IMR-90 (cell line): ENCODE data around the gene USP6NL. TPM values are rescaled to one million over a fixed set of nuclear protein-coding genes. Genes with fewer than 3 reads are reported as not detected.

Experiments
- ATAC-seq: fragments of 200-7000 bp; cut with Tn5 transposase; 2 replicates; pipeline ENCODE4 v1.9.1; 2020; ENCODE audit warnings: low read depth, mild to moderate bottlenecking, moderate library complexity
- BruUV-seq: library from RNA; stranded (reverse); fragments of 400-500 nt; replicated peaks from 2 replicates; lab custom pipeline; 2021; lab: Mats Ljungman, UMichigan
- CTCF ChIA-PET: fragments of 300-600 bp; formaldehyde crosslinking; extraction: SDS; loops from one replicate; lab custom pipeline; 2021; ENCODE audit warnings: antibody characterized with exemption; lab: Yijun Ruan, JAX
- POLR2A ChIA-PET: fragments of 300-600 bp; sonication (Branson Sonifier 250); formaldehyde crosslinking; loops from one replicate; lab custom pipeline; 2022; ENCODE audit warnings: antibody characterized with exemption; ENCODE audit not compliant: unreplicated experiment; lab: Charles Lee
- DNase-seq: peaks from one replicate; pipeline ENCODE4 v3.0.0; 2013
- H2AFZ ChIP-seq: replicated peaks from 2 replicates; pipeline ENCODE3; 2013; ENCODE audit warnings: low read length, mild to moderate bottlenecking; ENCODE audit not compliant: poor library complexity
- H2AK5ac ChIP-seq: 2 replicates; pipeline ENCODE4 v1.6.1; 2013; ENCODE audit warnings: low read depth, low read length, inconsistent platforms
- H2AK9ac ChIP-seq: replicated peaks from 2 replicates; pipeline ENCODE3; 2013; ENCODE audit warnings: mild to moderate bottlenecking, low read depth, low read length, moderate library complexity; ENCODE audit not compliant: poor library complexity
- H2BK120ac ChIP-seq: 2 replicates; pipeline ENCODE4 v1.6.1; 2013; ENCODE audit warnings: low read depth, low read length, inconsistent platforms
- H2BK15ac ChIP-seq: 3 replicates; pipeline ENCODE4 v1.6.1; 2013; ENCODE audit warnings: low read depth, low read length, inconsistent platforms
- H2BK20ac ChIP-seq: 2 replicates; pipeline ENCODE4 v1.6.1; 2013; ENCODE audit warnings: low read depth, mild to moderate bottlenecking, inconsistent platforms, low read length, moderate library complexity
- H2BK5ac ChIP-seq: 2 replicates; pipeline ENCODE4 v1.6.1; 2013; ENCODE audit warnings: mild to moderate bottlenecking, low read depth, low read length, inconsistent platforms; ENCODE audit not compliant: poor library complexity, severe bottlenecking
- H3K14ac ChIP-seq: replicated peaks from 2 replicates; pipeline ENCODE4 v1.6.1; 2013; ENCODE audit warnings: low read depth, low read length, inconsistent platforms
- H3K18ac ChIP-seq: 2 replicates; pipeline ENCODE4 v1.6.1; 2013; ENCODE audit warnings: low read depth, low read length, control low read depth
- H3K23ac ChIP-seq: 2 replicates; pipeline ENCODE4 v1.6.1; 2013; ENCODE audit warnings: low read depth, low read length, inconsistent platforms
- H3K27ac ChIP-seq: 2 replicates; pipeline ENCODE4 v1.5.1; 2013; ENCODE audit warnings: mild to moderate bottlenecking, control low read depth, low read length; ENCODE audit not compliant: insufficient read depth
- H3K27me3 ChIP-seq: 2 replicates; pipeline ENCODE4 v1.6.1; 2013; ENCODE audit warnings: low read length; ENCODE audit not compliant: control insufficient read depth, insufficient read depth
- H3K36me3 ChIP-seq: 2 replicates; pipeline ENCODE4 v1.6.1; 2013; ENCODE audit warnings: low read length, mixed read lengths; ENCODE audit not compliant: control insufficient read depth, insufficient read depth
- H3K4ac ChIP-seq: 2 replicates; pipeline ENCODE4 v1.6.1; 2013; ENCODE audit warnings: low read depth, low read length, inconsistent platforms
- H3K4me1 ChIP-seq: 2 replicates; pipeline ENCODE4 v1.6.1; 2013; ENCODE audit warnings: low read length, mixed read lengths; ENCODE audit not compliant: control insufficient read depth, insufficient read depth
- H3K4me2 ChIP-seq: 2 replicates; pipeline ENCODE4 v1.6.1; 2013; ENCODE audit warnings: low read depth, mild to moderate bottlenecking, control low read depth, low read length, moderate library complexity
- H3K4me3 ChIP-seq: 2 replicates; pipeline ENCODE4 v1.5.1; 2013; ENCODE audit warnings: low read depth, mild to moderate bottlenecking, control low read depth, low read length, moderate library complexity; ENCODE audit not compliant: insufficient read depth
- H3K56ac ChIP-seq: 2 replicates; pipeline ENCODE4 v1.6.1; 2013; ENCODE audit warnings: low read length, inconsistent platforms; ENCODE audit not compliant: insufficient read depth; ENCODE audit errors: extremely low read depth
- H3K79me1 ChIP-seq, 2 experiments: 2 replicates each; pipeline ENCODE4 v1.6.1; 2013; ENCODE audit warnings: low read length in 2 of 2, inconsistent platforms in 1 of 2, low read depth in 1 of 2
- H3K9ac ChIP-seq: 2 replicates; pipeline ENCODE4 v1.6.1; 2013; ENCODE audit warnings: low read depth, low read length, control low read depth
- H3K9me1 ChIP-seq: 2 replicates; pipeline ENCODE4 v1.6.1; 2013; ENCODE audit warnings: low read length, inconsistent platforms; ENCODE audit not compliant: insufficient read depth
- H3K9me3 ChIP-seq: 2 replicates; pipeline ENCODE4 v1.6.1; 2013; ENCODE audit warnings: low read length; ENCODE audit not compliant: control insufficient read depth, insufficient read depth
- H4K20me1 ChIP-seq: 2 replicates; pipeline ENCODE4 v1.6.1; 2013; ENCODE audit warnings: low read length, inconsistent platforms; ENCODE audit not compliant: insufficient read depth
- H4K5ac ChIP-seq: 2 replicates; pipeline ENCODE4 v1.6.1; 2013; ENCODE audit warnings: mild to moderate bottlenecking, low read depth, low read length, control low read depth
- H4K8ac ChIP-seq, 2 experiments: 2 replicates each; pipeline ENCODE4 v1.6.1; 2013; ENCODE audit warnings: low read depth in 2 of 2, low read length in 2 of 2, control low read depth in 1 of 2, inconsistent platforms in 1 of 2
- H4K91ac ChIP-seq: 2 replicates; pipeline ENCODE4 v1.6.1; 2013; ENCODE audit warnings: low read depth, low read length, inconsistent platforms; ENCODE audit not compliant: insufficient read depth
- BHLHE40 ChIP-seq: fragments of 150-350 bp; IDR thresholded peaks from 2 replicates; pipeline ENCODE4 v1.6.1; 2016; ENCODE audit warnings: mild to moderate bottlenecking, low read depth, low read length
- CEBPB ChIP-seq: IDR thresholded peaks from 2 replicates; pipeline ENCODE4 v1.6.1; 2012; ENCODE audit warnings: low read depth, low read length, improper control_type of control experiment
- CHD1 ChIP-seq: IDR thresholded peaks from 2 replicates; pipeline ENCODE4 v1.6.1; 2012; ENCODE audit warnings: low read depth, low read length, improper control_type of control experiment
- FOS ChIP-seq: fragments of 150-350 bp; IDR thresholded peaks from 2 replicates; pipeline ENCODE4 v1.6.1; 2016; ENCODE audit warnings: low read depth, low read length
- MAFK ChIP-seq: IDR thresholded peaks from 2 replicates; pipeline ENCODE4 v1.6.1; 2012; ENCODE audit warnings: low read depth, low read length, improper control_type of control experiment
- MAZ ChIP-seq: IDR thresholded peaks from 2 replicates; pipeline ENCODE4 v1.6.1; 2012; ENCODE audit warnings: low read depth, mild to moderate bottlenecking, low read length, improper control_type of control experiment, moderate library complexity, borderline replicate concordance
- MXI1 ChIP-seq: IDR thresholded peaks from 2 replicates; pipeline ENCODE4 v1.6.1; 2012; ENCODE audit warnings: low read depth, mild to moderate bottlenecking, low read length, moderate library complexity, borderline replicate concordance
- NFE2L2 ChIP-seq: fragments of 150-350 bp; IDR thresholded peaks from 2 replicates; pipeline ENCODE4 v1.6.1; 2016; ENCODE audit warnings: low read depth, mild to moderate bottlenecking, low read length
- POLR2A ChIP-seq: IDR thresholded peaks from 2 replicates; pipeline ENCODE4 v1.6.1; 2012; ENCODE audit warnings: mild to moderate bottlenecking, low read depth, low read length
- RAD21 ChIP-seq: IDR thresholded peaks from 2 replicates; pipeline ENCODE4 v1.6.1; 2012; ENCODE audit warnings: low read length, improper control_type of control experiment
- RCOR1 ChIP-seq: IDR thresholded peaks from 2 replicates; pipeline ENCODE4 v1.6.1; 2012; ENCODE audit warnings: mild to moderate bottlenecking, low read length, improper control_type of control experiment; ENCODE audit not compliant: insufficient replicate concordance
- RFX5 ChIP-seq: IDR thresholded peaks from 2 replicates; pipeline ENCODE4 v1.8.0; 2012; ENCODE audit warnings: low read depth, mild to moderate bottlenecking, low read length, moderate library complexity
- SMC3 ChIP-seq: fragments of 150-350 bp; IDR thresholded peaks from 2 replicates; pipeline ENCODE4 v1.6.1; 2016; ENCODE audit warnings: low read depth, mild to moderate bottlenecking, antibody characterized with exemption, low read length, moderate library complexity
- WGBS, 2 experiments: methylation state at CpG; one replicate each; pipeline versions ENCODE4 v1.1.5 to v1.1.7; 2013; ENCODE audit warnings: missing lambda C conversion rate in 2 of 2; ENCODE audit not compliant: insufficient read length in 1 of 2; ENCODE audit errors: extremely low coverage in 2 of 2; 5-methylcytosine and 5-hydroxymethylcytosine counted together
- dilution Hi-C: fragments of 300-500 bp; cut with HindIII; formaldehyde crosslinking; loops from one replicate; pipeline ENCODE4 v1.14.3; 2018; ENCODE audit warnings: low sequenced_read_pairs; ENCODE audit not compliant: unreplicated experiment
- in situ Hi-C: fragments of 300-500 bp; cut with MboI; formaldehyde crosslinking; loops from 3 replicates; pipeline ENCODE4 v1.14.3; 2019; ENCODE audit warnings: low sequenced_read_pairs, inconsistent platforms, mixed read lengths
- intact Hi-C: fragments of 100-400 bp; cut with micrococcal nuclease; formaldehyde crosslinking; loops from 2 replicates; pipeline ENCODE4 v1.10.0; 2022
- polyA plus RNA-seq, 3 experiments: library from polyadenylated mRNA; depleted of rRNA; stranded (reverse); fragments of >200 nt; gene quantifications; 2 replicates each; pipeline ENCODE4 v1.2.3, GENCODE V29; 2012; ENCODE audit warnings: low replicate concordance in 1 of 3
- total RNA-seq: library from RNA; depleted of rRNA; stranded (reverse); fragments of >200 nt; gene quantifications from 2 replicates; pipeline ENCODE4 v1.2.3, GENCODE V29; 2012
- TF ChIP-seq, protein P1 (sequence below): fragments of 150-350 bp; IDR thresholded peaks from 2 replicates; pipeline ENCODE4 v1.6.1; 2016; ENCODE audit warnings: low read depth, mild to moderate bottlenecking, low read length, moderate library complexity, borderline replicate concordance
- TF ChIP-seq, protein P2 (sequence below): fragments of 150-350 bp; IDR thresholded peaks from 2 replicates; pipeline ENCODE4 v1.6.1; 2017; ENCODE audit warnings: mild to moderate bottlenecking, antibody characterized with exemption, low read length, low read depth
- TF ChIP-seq, protein P3 (sequence below): conservative IDR thresholded peaks from 2 replicates; pipeline ENCODE4 v1.5.1; 2012; ENCODE audit warnings: mild to moderate bottlenecking, low read depth, low read length, improper control_type of control experiment

The USP6NL gene
- total and polyA plus RNA-seq, 2 of the 4 experiments (the other 2 are of a cell fraction): 7.8 to 9.1 TPM

DNA sequence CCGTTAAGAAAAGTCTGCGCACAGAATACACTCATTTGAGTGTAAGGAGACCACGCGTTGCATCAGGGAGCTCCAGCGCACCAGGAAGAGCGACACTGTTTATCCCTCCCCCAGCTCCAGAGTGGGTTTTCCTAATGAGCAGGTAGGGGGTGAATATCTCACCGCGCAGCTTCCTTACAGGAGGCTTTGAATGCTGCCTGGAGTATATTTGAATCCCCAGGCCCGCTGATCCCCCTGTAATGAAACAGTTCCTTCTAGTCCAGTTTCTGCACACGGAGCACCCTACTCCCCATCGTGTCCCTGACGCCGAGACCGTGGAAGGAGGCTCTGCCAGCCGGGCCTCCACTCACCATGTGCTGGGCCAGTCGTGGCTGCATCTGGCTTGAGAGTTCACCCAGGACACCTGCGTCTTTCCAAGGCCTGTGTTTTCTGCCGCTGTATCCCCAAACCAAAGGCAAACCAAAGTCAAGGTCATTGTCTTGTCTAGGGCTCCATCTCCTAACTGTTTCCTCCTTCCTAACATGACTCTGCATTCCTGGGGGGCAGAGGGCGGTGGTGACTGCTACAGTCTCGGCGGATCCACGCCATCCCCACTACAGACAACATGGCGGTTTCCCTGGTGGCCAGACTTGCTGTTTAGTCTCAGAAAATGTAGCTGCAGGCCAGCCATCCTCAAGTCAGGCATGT is 167.8 kb downstream of the USP6NL start:
- no peaks in the 10 kb centered on the region for H3K36me3 ChIP-seq
- H4K91ac ChIP-seq: no peak overlapping the region
- ChIA-PET POLR2A (no interaction called here), CTCF (interaction anchor here (0.5 kb wide), 1 partner anchor 457 kb away, joined by 4 read pairs; no protein-coding TSS in a partner anchor)
- no peaks in the 10 kb centered on the region for H3K9me3 ChIP-seq
- TF ChIP-seq CEBPB: no peak
- TF ChIP-seq RAD21: no peak
- TF ChIP-seq, protein P1, sequence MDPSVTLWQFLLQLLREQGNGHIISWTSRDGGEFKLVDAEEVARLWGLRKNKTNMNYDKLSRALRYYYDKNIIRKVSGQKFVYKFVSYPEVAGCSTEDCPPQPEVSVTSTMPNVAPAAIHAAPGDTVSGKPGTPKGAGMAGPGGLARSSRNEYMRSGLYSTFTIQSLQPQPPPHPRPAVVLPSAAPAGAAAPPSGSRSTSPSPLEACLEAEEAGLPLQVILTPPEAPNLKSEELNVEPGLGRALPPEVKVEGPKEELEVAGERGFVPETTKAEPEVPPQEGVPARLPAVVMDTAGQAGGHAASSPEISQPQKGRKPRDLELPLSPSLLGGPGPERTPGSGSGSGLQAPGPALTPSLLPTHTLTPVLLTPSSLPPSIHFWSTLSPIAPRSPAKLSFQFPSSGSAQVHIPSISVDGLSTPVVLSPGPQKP: no peak
- TF ChIP-seq SMC3: no peak
- TF ChIP-seq FOS: no peak
- TF ChIP-seq, protein P2, sequence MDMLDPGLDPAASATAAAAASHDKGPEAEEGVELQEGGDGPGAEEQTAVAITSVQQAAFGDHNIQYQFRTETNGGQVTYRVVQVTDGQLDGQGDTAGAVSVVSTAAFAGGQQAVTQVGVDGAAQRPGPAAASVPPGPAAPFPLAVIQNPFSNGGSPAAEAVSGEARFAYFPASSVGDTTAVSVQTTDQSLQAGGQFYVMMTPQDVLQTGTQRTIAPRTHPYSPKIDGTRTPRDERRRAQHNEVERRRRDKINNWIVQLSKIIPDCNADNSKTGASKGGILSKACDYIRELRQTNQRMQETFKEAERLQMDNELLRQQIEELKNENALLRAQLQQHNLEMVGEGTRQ: no peak
- no peak for TF ChIP-seq MAZ
- no peak for TF ChIP-seq CHD1
- no peak for TF ChIP-seq NFE2L2
- no peak for TF ChIP-seq RCOR1
- no peak for TF ChIP-seq BHLHE40
- TF ChIP-seq MXI1: no peak
- TF ChIP-seq RFX5: no peak
- TF ChIP-seq, protein P3, sequence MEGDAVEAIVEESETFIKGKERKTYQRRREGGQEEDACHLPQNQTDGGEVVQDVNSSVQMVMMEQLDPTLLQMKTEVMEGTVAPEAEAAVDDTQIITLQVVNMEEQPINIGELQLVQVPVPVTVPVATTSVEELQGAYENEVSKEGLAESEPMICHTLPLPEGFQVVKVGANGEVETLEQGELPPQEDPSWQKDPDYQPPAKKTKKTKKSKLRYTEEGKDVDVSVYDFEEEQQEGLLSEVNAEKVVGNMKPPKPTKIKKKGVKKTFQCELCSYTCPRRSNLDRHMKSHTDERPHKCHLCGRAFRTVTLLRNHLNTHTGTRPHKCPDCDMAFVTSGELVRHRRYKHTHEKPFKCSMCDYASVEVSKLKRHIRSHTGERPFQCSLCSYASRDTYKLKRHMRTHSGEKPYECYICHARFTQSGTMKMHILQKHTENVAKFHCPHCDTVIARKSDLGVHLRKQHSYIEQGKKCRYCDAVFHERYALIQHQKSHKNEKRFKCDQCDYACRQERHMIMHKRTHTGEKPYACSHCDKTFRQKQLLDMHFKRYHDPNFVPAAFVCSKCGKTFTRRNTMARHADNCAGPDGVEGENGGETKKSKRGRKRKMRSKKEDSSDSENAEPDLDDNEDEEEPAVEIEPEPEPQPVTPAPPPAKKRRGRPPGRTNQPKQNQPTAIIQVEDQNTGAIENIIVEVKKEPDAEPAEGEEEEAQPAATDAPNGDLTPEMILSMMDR: no peak
- no peak for TF ChIP-seq POLR2A
- TF ChIP-seq MAFK: no peak
- intact Hi-C loops: no loop called here
- H3K79me1 ChIP-seq: no peaks in the 10 kb centered on the region
- DNase-seq (no peak), ATAC-seq (no peak)
- no TSS peak for BruUV-seq
- no peak overlapping the region for H3K18ac ChIP-seq
- H3K27me3 ChIP-seq: peaks cover 7% of the 10 kb centered on the region; the same call in 1 of the 2 replicates
- H2AFZ ChIP-seq: no peak overlapping the region
- H2AK9ac ChIP-seq: no peak overlapping the region
- in situ Hi-C loops: no loop called here
- H3K4me2 ChIP-seq: no peak overlapping the region
- H2BK5ac ChIP-seq: no peak overlapping the region
- dilution Hi-C loops: no loop called here
- no peak overlapping the region for H3K56ac ChIP-seq
- no peak overlapping the region for H3K4ac ChIP-seq
- no peak overlapping the region for H3K27ac ChIP-seq
- WGBS, 2 experiments: 87% methylated on average over 8 of the region's 23 CpGs; no CpG with 5 or more reads in 1 of the 2 experiments
- H3K4me3 ChIP-seq: no peak overlapping the region
- H3K9me1 ChIP-seq: no peaks in the 10 kb centered on the region
- H3K9ac ChIP-seq: no peak overlapping the region
- H4K20me1 ChIP-seq: no peaks in the 10 kb centered on the region
- no peak overlapping the region for H2BK20ac ChIP-seq
- no peak overlapping the region for H2BK120ac ChIP-seq
- H4K8ac ChIP-seq: no peak overlapping the region
- no peak overlapping the region for H4K5ac ChIP-seq
- no peak overlapping the region for H2AK5ac ChIP-seq
- H2BK15ac ChIP-seq: no peak overlapping the region
- H3K14ac ChIP-seq: no peak overlapping the region
- no peak overlapping the region for H3K23ac ChIP-seq
- H3K4me1 ChIP-seq: no peaks in the 10 kb centered on the region
